Mammary epithelial cell (primary cell): ENCODE measurements around the gene ST3GAL6.

Source experiments
- CTCF ChIP-seq, 2 donors: IDR thresholded peaks in 1 of 2; conservative IDR thresholded peaks in 1 of 2; 2 replicates each; pipeline ENCODE4 v1.5.1; 2011 to 2012; ENCODE audit warnings: inconsistent platforms in 2 of 2, low read length in 2 of 2, mild to moderate bottlenecking in 2 of 2, control low read depth in 1 of 2, low read depth in 1 of 2; ENCODE audit not compliant: insufficient read depth in 1 of 2; ENCODE audit errors: extremely low read depth in 1 of 2
- EZH2 ChIP-seq: IDR thresholded peaks from 2 replicates; pipeline ENCODE4 v1.6.1; 2012; ENCODE audit warnings: low read length, inconsistent platforms, borderline replicate concordance

GRCh38 chr3:98733053-98733811, 29.9 kb upstream of the ST3GAL6 start:
- no peak for TF ChIP-seq CTCF (conservative IDR thresholded peaks at IDR 0.05 in 1 of 2, IDR thresholded peaks at IDR 0.05 in 1 of 2; ENCODE audit: extremely low read depth in 1 of 2, insufficient read depth in 1 of 2, low read depth in 1 of 2, low read length in 2 of 2)
- no peak for TF ChIP-seq EZH2
